IMR-90 (cell line): Measurements from ENCODE around the gene MRPL1. TPM values are rescaled to one million over a fixed set of nuclear protein-coding genes. Genes with fewer than 3 reads are reported as not detected.

Experiments
- ATAC-seq: fragments of 200-7000 bp; cut with Tn5 transposase; 2 replicates; pipeline ENCODE4 v1.9.1; 2020; ENCODE audit warnings: low read depth, mild to moderate bottlenecking, moderate library complexity
- BruUV-seq: library from RNA; stranded (reverse); fragments of 400-500 nt; replicated peaks from 2 replicates; lab custom pipeline; 2021; lab: Mats Ljungman, UMichigan
- CTCF ChIA-PET: fragments of 300-600 bp; formaldehyde crosslinking; extraction: SDS; loops from one replicate; lab custom pipeline; 2021; ENCODE audit warnings: antibody characterized with exemption; lab: Yijun Ruan, JAX
- POLR2A ChIA-PET: fragments of 300-600 bp; sonication (Branson Sonifier 250); formaldehyde crosslinking; loops from one replicate; lab custom pipeline; 2022; ENCODE audit warnings: antibody characterized with exemption; ENCODE audit not compliant: unreplicated experiment; lab: Charles Lee
- DNase-seq: peaks from one replicate; pipeline ENCODE4 v3.0.0; 2013
- H2AFZ ChIP-seq: replicated peaks from 2 replicates; pipeline ENCODE3; 2013; ENCODE audit warnings: low read length, mild to moderate bottlenecking; ENCODE audit not compliant: poor library complexity
- H2AK5ac ChIP-seq: 2 replicates; pipeline ENCODE4 v1.6.1; 2013; ENCODE audit warnings: low read depth, low read length, inconsistent platforms
- H2AK9ac ChIP-seq: replicated peaks from 2 replicates; pipeline ENCODE3; 2013; ENCODE audit warnings: mild to moderate bottlenecking, low read depth, low read length, moderate library complexity; ENCODE audit not compliant: poor library complexity
- H2BK120ac ChIP-seq: 2 replicates; pipeline ENCODE4 v1.6.1; 2013; ENCODE audit warnings: low read depth, low read length, inconsistent platforms
- H2BK15ac ChIP-seq: 3 replicates; pipeline ENCODE4 v1.6.1; 2013; ENCODE audit warnings: low read depth, low read length, inconsistent platforms
- H2BK20ac ChIP-seq: 2 replicates; pipeline ENCODE4 v1.6.1; 2013; ENCODE audit warnings: low read depth, mild to moderate bottlenecking, inconsistent platforms, low read length, moderate library complexity
- H2BK5ac ChIP-seq: 2 replicates; pipeline ENCODE4 v1.6.1; 2013; ENCODE audit warnings: mild to moderate bottlenecking, low read depth, low read length, inconsistent platforms; ENCODE audit not compliant: poor library complexity, severe bottlenecking
- H3K14ac ChIP-seq: replicated peaks from 2 replicates; pipeline ENCODE4 v1.6.1; 2013; ENCODE audit warnings: low read depth, low read length, inconsistent platforms
- H3K18ac ChIP-seq: 2 replicates; pipeline ENCODE4 v1.6.1; 2013; ENCODE audit warnings: low read depth, low read length, control low read depth
- H3K23ac ChIP-seq: 2 replicates; pipeline ENCODE4 v1.6.1; 2013; ENCODE audit warnings: low read depth, low read length, inconsistent platforms
- H3K27ac ChIP-seq: 2 replicates; pipeline ENCODE4 v1.5.1; 2013; ENCODE audit warnings: mild to moderate bottlenecking, control low read depth, low read length; ENCODE audit not compliant: insufficient read depth
- H3K27me3 ChIP-seq: 2 replicates; pipeline ENCODE4 v1.6.1; 2013; ENCODE audit warnings: low read length; ENCODE audit not compliant: control insufficient read depth, insufficient read depth
- H3K36me3 ChIP-seq: 2 replicates; pipeline ENCODE4 v1.6.1; 2013; ENCODE audit warnings: low read length, mixed read lengths; ENCODE audit not compliant: control insufficient read depth, insufficient read depth
- H3K4ac ChIP-seq: 2 replicates; pipeline ENCODE4 v1.6.1; 2013; ENCODE audit warnings: low read depth, low read length, inconsistent platforms
- H3K4me1 ChIP-seq: 2 replicates; pipeline ENCODE4 v1.6.1; 2013; ENCODE audit warnings: low read length, mixed read lengths; ENCODE audit not compliant: control insufficient read depth, insufficient read depth
- H3K4me2 ChIP-seq: 2 replicates; pipeline ENCODE4 v1.6.1; 2013; ENCODE audit warnings: low read depth, mild to moderate bottlenecking, control low read depth, low read length, moderate library complexity
- H3K4me3 ChIP-seq: 2 replicates; pipeline ENCODE4 v1.5.1; 2013; ENCODE audit warnings: low read depth, mild to moderate bottlenecking, control low read depth, low read length, moderate library complexity; ENCODE audit not compliant: insufficient read depth
- H3K56ac ChIP-seq: 2 replicates; pipeline ENCODE4 v1.6.1; 2013; ENCODE audit warnings: low read length, inconsistent platforms; ENCODE audit not compliant: insufficient read depth; ENCODE audit errors: extremely low read depth
- H3K79me1 ChIP-seq, 2 experiments: 2 replicates each; pipeline ENCODE4 v1.6.1; 2013; ENCODE audit warnings: low read length in 2 of 2, inconsistent platforms in 1 of 2, low read depth in 1 of 2
- H3K9ac ChIP-seq: 2 replicates; pipeline ENCODE4 v1.6.1; 2013; ENCODE audit warnings: low read depth, low read length, control low read depth
- H3K9me1 ChIP-seq: 2 replicates; pipeline ENCODE4 v1.6.1; 2013; ENCODE audit warnings: low read length, inconsistent platforms; ENCODE audit not compliant: insufficient read depth
- H3K9me3 ChIP-seq: 2 replicates; pipeline ENCODE4 v1.6.1; 2013; ENCODE audit warnings: low read length; ENCODE audit not compliant: control insufficient read depth, insufficient read depth
- H4K20me1 ChIP-seq: 2 replicates; pipeline ENCODE4 v1.6.1; 2013; ENCODE audit warnings: low read length, inconsistent platforms; ENCODE audit not compliant: insufficient read depth
- H4K5ac ChIP-seq: 2 replicates; pipeline ENCODE4 v1.6.1; 2013; ENCODE audit warnings: mild to moderate bottlenecking, low read depth, low read length, control low read depth
- H4K8ac ChIP-seq, 2 experiments: 2 replicates each; pipeline ENCODE4 v1.6.1; 2013; ENCODE audit warnings: low read depth in 2 of 2, low read length in 2 of 2, control low read depth in 1 of 2, inconsistent platforms in 1 of 2
- H4K91ac ChIP-seq: 2 replicates; pipeline ENCODE4 v1.6.1; 2013; ENCODE audit warnings: low read depth, low read length, inconsistent platforms; ENCODE audit not compliant: insufficient read depth
- BHLHE40 ChIP-seq: fragments of 150-350 bp; IDR thresholded peaks from 2 replicates; pipeline ENCODE4 v1.6.1; 2016; ENCODE audit warnings: mild to moderate bottlenecking, low read depth, low read length
- FOS ChIP-seq: fragments of 150-350 bp; IDR thresholded peaks from 2 replicates; pipeline ENCODE4 v1.6.1; 2016; ENCODE audit warnings: low read depth, low read length
- MAFK ChIP-seq: IDR thresholded peaks from 2 replicates; pipeline ENCODE4 v1.6.1; 2012; ENCODE audit warnings: low read depth, low read length, improper control_type of control experiment
- MAZ ChIP-seq: IDR thresholded peaks from 2 replicates; pipeline ENCODE4 v1.6.1; 2012; ENCODE audit warnings: low read depth, mild to moderate bottlenecking, low read length, improper control_type of control experiment, moderate library complexity, borderline replicate concordance
- MXI1 ChIP-seq: IDR thresholded peaks from 2 replicates; pipeline ENCODE4 v1.6.1; 2012; ENCODE audit warnings: low read depth, mild to moderate bottlenecking, low read length, moderate library complexity, borderline replicate concordance
- RAD21 ChIP-seq: IDR thresholded peaks from 2 replicates; pipeline ENCODE4 v1.6.1; 2012; ENCODE audit warnings: low read length, improper control_type of control experiment
- RCOR1 ChIP-seq: IDR thresholded peaks from 2 replicates; pipeline ENCODE4 v1.6.1; 2012; ENCODE audit warnings: mild to moderate bottlenecking, low read length, improper control_type of control experiment; ENCODE audit not compliant: insufficient replicate concordance
- RFX5 ChIP-seq: IDR thresholded peaks from 2 replicates; pipeline ENCODE4 v1.8.0; 2012; ENCODE audit warnings: low read depth, mild to moderate bottlenecking, low read length, moderate library complexity
- SMC3 ChIP-seq: fragments of 150-350 bp; IDR thresholded peaks from 2 replicates; pipeline ENCODE4 v1.6.1; 2016; ENCODE audit warnings: low read depth, mild to moderate bottlenecking, antibody characterized with exemption, low read length, moderate library complexity
- WGBS, 2 experiments: methylation state at CpG; one replicate each; pipeline versions ENCODE4 v1.1.5 to v1.1.7; 2013; ENCODE audit warnings: missing lambda C conversion rate in 2 of 2; ENCODE audit not compliant: insufficient read length in 1 of 2; ENCODE audit errors: extremely low coverage in 2 of 2; 5-methylcytosine and 5-hydroxymethylcytosine counted together
- dilution Hi-C: fragments of 300-500 bp; cut with HindIII; formaldehyde crosslinking; loops from one replicate; pipeline ENCODE4 v1.14.3; 2018; ENCODE audit warnings: low sequenced_read_pairs; ENCODE audit not compliant: unreplicated experiment
- in situ Hi-C: fragments of 300-500 bp; cut with MboI; formaldehyde crosslinking; loops from 3 replicates; pipeline ENCODE4 v1.14.3; 2019; ENCODE audit warnings: low sequenced_read_pairs, inconsistent platforms, mixed read lengths
- intact Hi-C: fragments of 100-400 bp; cut with micrococcal nuclease; formaldehyde crosslinking; loops from 2 replicates; pipeline ENCODE4 v1.10.0; 2022
- polyA plus RNA-seq, 3 experiments: library from polyadenylated mRNA; depleted of rRNA; stranded (reverse); fragments of >200 nt; gene quantifications; 2 replicates each; pipeline ENCODE4 v1.2.3, GENCODE V29; 2012; ENCODE audit warnings: low replicate concordance in 1 of 3
- total RNA-seq: library from RNA; depleted of rRNA; stranded (reverse); fragments of >200 nt; gene quantifications from 2 replicates; pipeline ENCODE4 v1.2.3, GENCODE V29; 2012
- TF ChIP-seq, protein P1 (sequence below): conservative IDR thresholded peaks from 2 replicates; pipeline ENCODE4 v1.5.1; 2012; ENCODE audit warnings: mild to moderate bottlenecking, low read depth, low read length, improper control_type of control experiment
- TF ChIP-seq, protein P2 (sequence below): fragments of 150-350 bp; IDR thresholded peaks from 2 replicates; pipeline ENCODE4 v1.6.1; 2017; ENCODE audit warnings: mild to moderate bottlenecking, antibody characterized with exemption, low read length, low read depth

Gene MRPL1
- total and polyA plus RNA-seq, 2 of the 4 experiments (the other 2 are of a cell fraction), result 13.4 to 22.5 TPM

DNA sequence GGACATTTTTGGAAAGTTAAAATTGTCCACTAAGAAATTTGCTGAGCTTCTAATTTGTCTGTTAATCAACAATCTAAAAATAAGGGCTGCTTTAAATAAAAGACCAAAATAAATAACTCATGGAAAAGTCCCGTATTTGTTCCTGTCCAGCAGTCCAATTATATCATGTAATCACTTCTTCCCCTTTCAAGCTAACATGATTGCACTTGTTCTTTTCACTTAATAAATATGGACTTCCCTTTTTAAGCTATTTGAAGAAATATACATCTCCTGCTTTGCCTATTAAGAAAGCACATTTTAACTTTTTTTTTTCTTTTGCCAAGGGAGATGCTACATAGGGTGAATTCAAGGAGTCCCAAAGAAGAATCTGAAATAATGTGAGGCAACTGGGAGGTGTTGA lies 138.9 kb downstream of the MRPL1 start:
- no peak overlapping the region for H2AFZ ChIP-seq
- ATAC-seq (no peak), DNase-seq (no peak)
- no peak overlapping the region for H3K9ac ChIP-seq
- H3K23ac ChIP-seq, result no peak overlapping the region
- H3K4me1 ChIP-seq, result no peaks in the 10 kb centered on the region
- H3K18ac ChIP-seq, result no peak overlapping the region
- H3K36me3 ChIP-seq, result no peaks in the 10 kb centered on the region
- H4K91ac ChIP-seq, result no peak overlapping the region
- no peak overlapping the region for H2BK20ac ChIP-seq
- H4K5ac ChIP-seq, result no peak overlapping the region
- no peak overlapping the region for H2AK5ac ChIP-seq
- no peaks in the 10 kb centered on the region for H3K9me3 ChIP-seq
- in situ Hi-C loops (no loop called here), dilution Hi-C loops (no loop called here), intact Hi-C loops (no loop called here)
- no peaks in the 10 kb centered on the region for H3K79me1 ChIP-seq
- H3K4me3 ChIP-seq, result no peak overlapping the region
- TF ChIP-seq, protein P1, sequence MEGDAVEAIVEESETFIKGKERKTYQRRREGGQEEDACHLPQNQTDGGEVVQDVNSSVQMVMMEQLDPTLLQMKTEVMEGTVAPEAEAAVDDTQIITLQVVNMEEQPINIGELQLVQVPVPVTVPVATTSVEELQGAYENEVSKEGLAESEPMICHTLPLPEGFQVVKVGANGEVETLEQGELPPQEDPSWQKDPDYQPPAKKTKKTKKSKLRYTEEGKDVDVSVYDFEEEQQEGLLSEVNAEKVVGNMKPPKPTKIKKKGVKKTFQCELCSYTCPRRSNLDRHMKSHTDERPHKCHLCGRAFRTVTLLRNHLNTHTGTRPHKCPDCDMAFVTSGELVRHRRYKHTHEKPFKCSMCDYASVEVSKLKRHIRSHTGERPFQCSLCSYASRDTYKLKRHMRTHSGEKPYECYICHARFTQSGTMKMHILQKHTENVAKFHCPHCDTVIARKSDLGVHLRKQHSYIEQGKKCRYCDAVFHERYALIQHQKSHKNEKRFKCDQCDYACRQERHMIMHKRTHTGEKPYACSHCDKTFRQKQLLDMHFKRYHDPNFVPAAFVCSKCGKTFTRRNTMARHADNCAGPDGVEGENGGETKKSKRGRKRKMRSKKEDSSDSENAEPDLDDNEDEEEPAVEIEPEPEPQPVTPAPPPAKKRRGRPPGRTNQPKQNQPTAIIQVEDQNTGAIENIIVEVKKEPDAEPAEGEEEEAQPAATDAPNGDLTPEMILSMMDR, result no peak
- no peak for TF ChIP-seq RAD21
- TF ChIP-seq MXI1, result no peak
- TF ChIP-seq, protein P2, sequence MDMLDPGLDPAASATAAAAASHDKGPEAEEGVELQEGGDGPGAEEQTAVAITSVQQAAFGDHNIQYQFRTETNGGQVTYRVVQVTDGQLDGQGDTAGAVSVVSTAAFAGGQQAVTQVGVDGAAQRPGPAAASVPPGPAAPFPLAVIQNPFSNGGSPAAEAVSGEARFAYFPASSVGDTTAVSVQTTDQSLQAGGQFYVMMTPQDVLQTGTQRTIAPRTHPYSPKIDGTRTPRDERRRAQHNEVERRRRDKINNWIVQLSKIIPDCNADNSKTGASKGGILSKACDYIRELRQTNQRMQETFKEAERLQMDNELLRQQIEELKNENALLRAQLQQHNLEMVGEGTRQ, result no peak
- TF ChIP-seq BHLHE40, result no peak
- no peak for TF ChIP-seq RFX5
- no peak for TF ChIP-seq SMC3
- no peak for TF ChIP-seq RCOR1
- TF ChIP-seq FOS, result no peak
- TF ChIP-seq MAFK, result no peak
- TF ChIP-seq MAZ, result no peak
- no peak overlapping the region for H2BK15ac ChIP-seq
- peaks cover 1% of the 10 kb centered on the region for H3K27me3 ChIP-seq
- no peak overlapping the region for H3K4ac ChIP-seq
- no peak overlapping the region for H2AK9ac ChIP-seq
- ChIA-PET CTCF (no interaction called here), POLR2A (no interaction called here)
- no peak overlapping the region for H3K56ac ChIP-seq
- no peak overlapping the region for H2BK120ac ChIP-seq
- no peak overlapping the region for H3K14ac ChIP-seq
- no peak overlapping the region for H2BK5ac ChIP-seq
- no peak overlapping the region for H4K8ac ChIP-seq
- no peak overlapping the region for H3K4me2 ChIP-seq
- BruUV-seq, result no TSS peak
- WGBS, 2 experiments, result no CpG with 5 or more reads among the region's 1 CpG
- H3K27ac ChIP-seq, result no peak overlapping the region
- no peaks in the 10 kb centered on the region for H3K9me1 ChIP-seq
- H4K20me1 ChIP-seq, result no peaks in the 10 kb centered on the region
